SK-MEL-5 (cell line): ENCODE data around the gene TRIM37. TPM values are rescaled to one million over a fixed set of nuclear protein-coding genes. Genes with fewer than 3 reads are reported as not detected.
"Not testable (repeated sequence)": the region's sequence is repeated elsewhere in the genome, so short reads cannot be mapped to it uniquely, and the experiment has no call there.

ENCODE experiments used
- DNase-seq: peaks from one replicate; pipeline ENCODE4 v3.0.0-alpha.2; 2016; ENCODE audit warnings: low read depth, low spot score
- in situ Hi-C: cut with HindIII; loops from 2 replicates; pipeline ENCODE4 v1.10.0; 2016; ENCODE audit warnings: low sequenced_read_pairs, high pct_unique_total_duplicates, low pct_unique_long_range_greater_than_20kb
- polyA plus RNA-seq, 2 experiments: library from polyadenylated mRNA; depleted of rRNA; stranded (reverse); fragments of >200 nt; gene quantifications; 2 replicates each; pipeline ENCODE4 v1.2.3, GENCODE V29; 2015
- total RNA-seq: library from RNA; depleted of rRNA; stranded (reverse); fragments of >200 nt; shearing (Covaris generic); gene quantifications from 2 replicates; pipeline ENCODE4 v1.2.3, GENCODE V29; 2014; rRNA removed

Gene TRIM37, protein sequence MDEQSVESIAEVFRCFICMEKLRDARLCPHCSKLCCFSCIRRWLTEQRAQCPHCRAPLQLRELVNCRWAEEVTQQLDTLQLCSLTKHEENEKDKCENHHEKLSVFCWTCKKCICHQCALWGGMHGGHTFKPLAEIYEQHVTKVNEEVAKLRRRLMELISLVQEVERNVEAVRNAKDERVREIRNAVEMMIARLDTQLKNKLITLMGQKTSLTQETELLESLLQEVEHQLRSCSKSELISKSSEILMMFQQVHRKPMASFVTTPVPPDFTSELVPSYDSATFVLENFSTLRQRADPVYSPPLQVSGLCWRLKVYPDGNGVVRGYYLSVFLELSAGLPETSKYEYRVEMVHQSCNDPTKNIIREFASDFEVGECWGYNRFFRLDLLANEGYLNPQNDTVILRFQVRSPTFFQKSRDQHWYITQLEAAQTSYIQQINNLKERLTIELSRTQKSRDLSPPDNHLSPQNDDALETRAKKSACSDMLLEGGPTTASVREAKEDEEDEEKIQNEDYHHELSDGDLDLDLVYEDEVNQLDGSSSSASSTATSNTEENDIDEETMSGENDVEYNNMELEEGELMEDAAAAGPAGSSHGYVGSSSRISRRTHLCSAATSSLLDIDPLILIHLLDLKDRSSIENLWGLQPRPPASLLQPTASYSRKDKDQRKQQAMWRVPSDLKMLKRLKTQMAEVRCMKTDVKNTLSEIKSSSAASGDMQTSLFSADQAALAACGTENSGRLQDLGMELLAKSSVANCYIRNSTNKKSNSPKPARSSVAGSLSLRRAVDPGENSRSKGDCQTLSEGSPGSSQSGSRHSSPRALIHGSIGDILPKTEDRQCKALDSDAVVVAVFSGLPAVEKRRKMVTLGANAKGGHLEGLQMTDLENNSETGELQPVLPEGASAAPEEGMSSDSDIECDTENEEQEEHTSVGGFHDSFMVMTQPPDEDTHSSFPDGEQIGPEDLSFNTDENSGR
- total RNA-seq: 64.4 and 67.5 TPM in 2 replicates
- polyA plus RNA-seq (2015; cell fraction: cytosol; rRNA removed): 37.8 and 44.9 TPM in 2 replicates
- polyA plus RNA-seq (2015; cell fraction: nucleus; rRNA removed): 99.0 and 114 TPM in 2 replicates

GRCh38 chr17:59106463-59107305, at the start of gene TRIM37:
Gene TRIM37, minus strand, starts transcription at chr17:59106880. Its CDS starts 419 bp downstream, at chr17:59106461.
- in situ Hi-C loops: no loop called here
- peak; percentile 100 for DNase-seq

DNA sequence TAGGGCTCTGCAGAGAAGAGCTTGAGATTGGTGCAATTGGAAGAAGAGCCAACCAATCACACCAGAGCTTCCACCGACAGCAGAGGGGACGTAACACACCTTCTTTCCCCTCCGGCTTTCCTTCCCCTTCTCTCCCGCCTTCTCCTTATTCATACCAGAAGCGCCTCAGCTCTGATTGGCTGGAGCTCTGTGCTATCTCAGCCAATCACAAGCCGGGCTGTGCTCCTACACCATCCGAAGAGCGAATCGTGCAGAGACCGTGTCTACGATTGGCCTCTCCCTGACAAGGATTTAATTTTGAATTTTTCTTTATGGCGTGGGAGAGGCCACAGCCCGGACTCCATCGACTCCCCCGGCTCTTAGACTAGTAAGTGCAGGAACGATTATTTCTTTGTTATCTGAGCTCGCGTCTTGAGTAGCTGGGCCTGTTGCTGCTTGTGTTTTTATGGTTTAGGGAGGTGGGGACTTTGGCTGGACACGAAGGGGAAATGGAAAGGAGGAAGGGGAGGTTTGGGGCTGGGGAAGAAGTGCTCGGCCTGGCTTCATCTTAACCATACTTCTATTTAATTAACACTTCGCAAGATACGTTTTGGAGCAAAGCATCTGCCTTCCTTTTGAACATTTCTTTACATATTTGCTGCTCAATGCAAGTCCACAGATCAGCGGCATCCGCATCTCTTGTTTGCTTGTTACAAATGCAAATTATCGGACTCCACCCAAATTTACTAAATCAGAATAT, 48.9 kb upstream of the TRIM37 start, which contains the start of gene PRR11:
TSS of gene PRR11 (plus strand) at position 308 of the 739 bp plus-strand sequence. CDS start 14,007 bp downstream, outside the sequence.
- in situ Hi-C loops: no loop called here
- DNase-seq: peak; percentile 100

DNA sequence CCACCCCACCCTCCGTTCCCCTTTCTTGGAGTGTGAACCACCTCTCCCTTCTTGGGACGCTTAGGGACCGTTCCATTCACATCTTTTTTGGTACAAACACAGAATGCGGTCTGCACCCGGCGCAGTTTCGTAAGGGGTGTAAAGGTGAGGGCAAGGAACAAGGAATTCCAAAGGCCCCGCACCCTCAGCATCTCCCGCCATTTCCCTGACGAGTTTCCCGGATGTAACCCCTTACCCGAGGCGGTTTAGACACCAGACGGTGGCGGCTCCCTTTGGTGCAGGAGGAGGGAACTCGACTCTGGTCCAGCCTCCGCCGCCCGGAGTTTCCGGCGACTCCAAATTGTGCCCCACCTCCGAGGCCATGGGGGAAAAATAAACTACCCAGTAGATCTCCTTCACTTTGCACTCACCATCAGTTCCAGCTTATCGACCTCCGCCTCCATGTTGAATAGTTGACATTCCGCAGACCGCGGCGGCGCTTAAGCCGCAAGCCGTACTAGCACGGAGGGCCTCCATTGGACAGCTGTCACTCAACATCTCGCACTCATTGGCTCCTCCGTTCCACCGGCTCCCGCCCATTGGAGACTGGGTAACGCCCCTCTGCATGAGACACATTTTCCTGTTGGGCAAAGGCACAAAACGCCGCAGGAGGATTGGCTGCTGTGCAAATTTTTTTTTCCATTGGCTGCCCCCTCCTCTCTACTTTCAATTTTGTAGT, 48.2 kb upstream of the TRIM37 start, which contains the start of gene SKA2:
TSS of gene SKA2 (minus strand) at position 466 of the 718 bp plus-strand sequence. CDS start at position 443, 23 bp downstream.
- DNase-seq: no peak
- in situ Hi-C loops: no loop called here

- peak; percentile 67 for DNase-seq
- in situ Hi-C loops: no loop called here
Measured at GRCh38 chr17:59154292-59154720, 47.6 kb upstream of the TRIM37 start.

DNA sequence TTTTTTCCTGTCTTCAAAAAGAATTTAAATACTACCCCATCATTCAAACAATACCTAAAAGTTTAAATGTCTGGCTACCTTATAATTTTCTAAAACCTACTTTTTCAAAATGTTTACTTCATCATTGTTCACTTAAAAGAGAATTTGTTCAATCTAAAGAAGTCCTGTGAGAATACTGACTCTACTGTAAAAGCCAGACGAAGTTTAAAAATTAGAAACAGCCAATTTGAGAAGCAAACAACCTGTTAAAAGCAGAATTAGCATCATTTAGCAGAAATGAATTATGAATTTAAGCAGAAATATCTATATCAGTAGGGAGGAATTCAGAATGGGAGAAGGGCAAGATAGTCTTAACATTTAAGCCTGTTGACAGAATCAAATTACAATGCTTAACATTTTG, 46.2 kb upstream of the TRIM37 start:
- in situ Hi-C loops: no loop called here
- DNase-seq: no peak

GRCh38 chr17:59151591-59151990, 44.9 kb upstream of the TRIM37 start:
- in situ Hi-C loops: no loop called here
- no peak for DNase-seq

DNA sequence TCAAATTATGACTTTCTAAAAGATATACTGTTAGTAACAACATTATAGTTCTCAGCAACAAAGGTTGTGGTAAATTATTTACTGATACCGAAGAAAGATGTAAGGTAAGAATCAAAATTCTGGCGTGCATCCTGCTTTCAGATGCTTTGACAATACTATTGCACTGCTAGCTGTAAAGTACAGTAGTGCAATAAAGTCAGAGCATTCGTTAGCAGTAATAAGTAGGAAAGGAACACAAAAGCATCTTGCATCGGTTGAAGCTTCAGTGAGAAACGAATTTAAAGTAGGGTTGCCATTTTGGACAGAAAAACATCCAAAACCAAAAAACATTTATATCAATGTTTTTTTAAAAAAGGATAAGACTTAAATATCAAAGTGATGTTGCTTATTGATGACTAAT, 44.3 kb upstream of the TRIM37 start:
- no peak for DNase-seq
- in situ Hi-C loops: no loop called here

- in situ Hi-C loops: no loop called here
- DNase-seq: no peak
Measured at GRCh38 chr17:59149841-59150511, 43.3 kb upstream of the TRIM37 start.

DNA sequence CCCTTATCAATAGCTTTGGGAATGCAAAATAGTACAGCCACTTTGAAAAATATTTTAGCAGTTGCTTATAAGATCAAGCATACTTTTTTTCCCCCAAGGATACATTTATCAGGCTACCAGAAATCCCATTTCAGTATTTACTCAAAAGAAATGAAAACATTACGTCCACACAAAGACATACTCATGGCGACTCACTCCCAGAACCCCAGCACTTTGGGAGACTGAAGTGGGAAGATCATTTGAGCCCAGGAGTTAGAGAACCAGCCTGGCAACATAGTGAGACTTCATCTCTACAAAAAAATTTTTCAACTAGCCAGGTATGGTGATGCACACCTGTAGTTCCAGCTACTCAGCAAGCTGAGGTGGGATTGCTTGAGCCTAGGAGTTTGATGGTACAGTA, 42.4 kb upstream of the TRIM37 start:
- no peak for DNase-seq
- in situ Hi-C loops: no loop called here

GRCh38 chr17:59145571-59146096, 39.0 kb upstream of the TRIM37 start:
- no peak for DNase-seq
- in situ Hi-C loops: no loop called here

DNA sequence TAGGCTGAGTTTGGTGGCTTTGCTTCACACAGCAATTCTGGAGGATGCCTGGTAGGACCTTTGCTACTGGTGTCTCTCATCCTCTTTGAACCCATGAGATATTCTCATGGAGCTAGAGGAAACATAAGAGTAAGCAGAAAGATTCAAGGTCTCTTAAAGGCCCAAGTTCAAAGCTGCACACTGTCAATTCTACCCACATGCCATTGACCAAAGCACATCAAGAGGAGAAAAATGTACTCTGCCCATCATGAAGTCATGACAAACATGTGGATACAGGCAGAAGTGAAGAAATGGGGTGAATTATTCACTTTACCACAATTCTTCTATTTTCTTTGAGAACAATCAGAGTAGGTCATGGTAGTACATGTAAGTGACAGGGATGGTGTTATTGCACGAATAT, 35.2 kb upstream of the TRIM37 start:
- DNase-seq: no peak
- in situ Hi-C loops: no loop called here

GRCh38 chr17:59139939-59140338, 33.3 kb upstream of the TRIM37 start:
- no peak for DNase-seq
- in situ Hi-C loops: no loop called here

GRCh38 chr17:59138339-59138738, 31.7 kb upstream of the TRIM37 start:
- in situ Hi-C loops, DNase-seq: not testable (repeated sequence)

DNA sequence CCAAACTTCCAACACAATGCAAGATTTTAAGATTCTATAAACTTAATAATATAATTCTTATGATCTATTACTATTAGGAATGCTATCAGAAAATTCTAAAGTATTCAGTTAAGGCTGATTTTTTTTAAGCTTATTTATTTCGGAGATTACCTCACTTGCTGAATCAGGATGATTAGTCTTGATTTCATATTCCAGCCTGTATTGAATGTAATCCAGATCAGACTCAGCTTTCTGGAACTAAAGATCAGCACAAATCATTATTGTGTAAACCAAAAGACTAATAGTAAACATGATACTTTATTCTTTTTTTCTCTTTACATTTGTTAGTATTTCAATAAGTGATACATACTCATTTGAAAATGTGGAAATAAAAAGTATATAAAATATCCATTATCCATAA, 24.5 kb upstream of the TRIM37 start:
- DNase-seq: no peak
- in situ Hi-C loops: no loop called here

DNA sequence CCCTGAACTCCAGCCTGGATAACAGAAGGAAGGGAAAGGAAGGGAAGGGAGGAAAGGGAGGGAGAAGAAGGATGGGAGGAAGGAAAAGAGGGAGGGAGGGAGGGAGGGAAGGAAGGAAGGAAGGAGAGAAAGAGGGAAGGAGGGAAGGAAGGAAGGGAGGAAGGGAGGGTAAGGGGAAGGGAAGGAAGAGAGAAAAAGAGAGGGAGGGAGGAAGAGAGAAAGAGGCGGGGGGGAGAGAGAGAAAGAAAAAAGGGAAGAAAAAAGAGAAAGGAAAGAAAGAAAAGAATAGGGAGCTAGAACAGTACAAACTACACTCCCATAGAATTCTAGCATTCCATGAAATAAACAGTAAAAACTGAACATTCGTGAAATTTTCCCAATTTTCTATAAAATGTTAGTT, 23.1 kb upstream of the TRIM37 start:
- no peak for DNase-seq
- in situ Hi-C loops: no loop called here
